Suppressor macrophage (primary cell): Measurements from ENCODE around the gene PTCD1.
"Not testable (repeated sequence)": the region's sequence is repeated elsewhere in the genome, so short reads cannot be mapped to it uniquely, and the experiment has no call there.

ENCODE experiments used
- DNase-seq, 4 experiments: peaks; one replicate each; pipeline ENCODE4 v3.0.0-alpha.2; 2020 to 2022

The PTCD1 gene

GRCh38 chr7:99448855-99449254 lies 10.3 kb upstream of the PTCD1 start:
- no peak for DNase-seq

- DNase-seq = peak in 2 of 4 experiments; percentile 13 to 30
Measured at GRCh38 chr7:99447943-99448342, 9.3 kb upstream of the PTCD1 start.

GRCh38 chr7:99446096-99446495 lies 7.5 kb upstream of the PTCD1 start:
- no peak for DNase-seq

- no peak for DNase-seq
Measured at GRCh38 chr7:99440195-99440594, 1.6 kb upstream of the PTCD1 start.

- no peak for DNase-seq
Measured at GRCh38 chr7:99437946-99438572, 539 bp downstream of the PTCD1 start.

GRCh38 chr7:99433158-99433557 lies 5.4 kb downstream of the PTCD1 start:
- DNase-seq = no peak

GRCh38 chr7:99431756-99432540 lies 6.7 kb downstream of the PTCD1 start:
- DNase-seq = not testable (repeated sequence)

- DNase-seq = no peak
Measured at GRCh38 chr7:99429756-99430155, 8.8 kb downstream of the PTCD1 start.

- DNase-seq = no peak
Measured at GRCh38 chr7:99428972-99429566, 9.5 kb downstream of the PTCD1 start.

GRCh38 chr7:99424932-99425730 lies 13.5 kb downstream of the PTCD1 start:
- no peak for DNase-seq

GRCh38 chr7:99422625-99423024 lies 16.0 kb downstream of the PTCD1 start:
- no peak for DNase-seq

- no peak for DNase-seq
Measured at GRCh38 chr7:99422186-99422585, 16.4 kb downstream of the PTCD1 start.

- DNase-seq = no peak
Measured at GRCh38 chr7:99420986-99421385, 17.6 kb downstream of the PTCD1 start.

- no peak for DNase-seq
Measured at GRCh38 chr7:99420213-99420612, 18.4 kb downstream of the PTCD1 start.

GRCh38 chr7:99419323-99420021 lies 19.1 kb downstream of the PTCD1 start:
- DNase-seq = no peak

GRCh38 chr7:99418260-99418659 lies 20.3 kb downstream of the PTCD1 start:
- no peak for DNase-seq

- peak; percentile 35 to 54 (median 42) for DNase-seq
Measured at GRCh38 chr7:99415513-99416127, 23.0 kb downstream of the PTCD1 start.

- no peak for DNase-seq
Measured at GRCh38 chr7:99410635-99411034, 28.0 kb downstream of the PTCD1 start.

- peak in 2 of 4 experiments; percentile 13 to 28 for DNase-seq
Measured at GRCh38 chr7:99409806-99410205, 28.8 kb downstream of the PTCD1 start.

- peak in 2 of 4 experiments; percentile 26 to 28 for DNase-seq
Measured at GRCh38 chr7:99409192-99409572, 29.4 kb downstream of the PTCD1 start.

GRCh38 chr7:99408379-99409191 lies 30.0 kb downstream of the PTCD1 start, which contains the start of the genes BUD31 and PDAP1:
TSS of gene BUD31 (plus strand) at chr7:99408969. CDS start at chr7:99411093, 2,124 bp downstream.
TSS of gene PDAP1 (minus strand) at chr7:99408597. CDS start at chr7:99408548, 49 bp downstream.
- DNase-seq = peak; percentile 95 to 97 (median 96)
